ENCODE results near the gene DAPK1.

Gene DAPK1

DNA sequence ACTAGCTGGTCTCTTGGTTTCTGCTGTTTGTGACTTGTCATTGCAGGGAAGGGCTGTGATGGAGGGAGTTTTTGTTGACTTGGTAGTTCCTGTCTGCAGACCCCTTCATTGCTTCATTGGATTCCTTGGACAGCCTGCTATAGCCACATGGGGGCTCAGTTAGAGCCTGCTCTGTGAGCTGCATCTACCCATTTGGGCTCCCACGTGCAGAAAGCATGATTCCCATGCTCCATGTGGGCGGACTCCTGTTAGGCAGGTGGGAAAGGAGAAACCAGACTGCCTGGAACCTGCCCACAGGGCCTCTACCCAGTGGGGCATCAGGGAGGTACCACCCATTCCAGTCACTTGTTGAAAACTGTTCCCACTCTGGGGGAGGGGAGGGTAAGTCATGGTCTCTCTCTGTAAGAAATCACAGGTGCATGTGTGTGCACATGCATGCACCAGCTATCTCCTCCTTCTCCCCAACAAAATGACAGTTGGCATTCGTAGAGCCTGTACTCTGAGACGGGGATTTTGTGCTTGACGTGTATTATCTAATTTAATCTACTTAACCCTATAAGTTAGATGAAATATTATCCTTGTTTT, 61.0 kb downstream of the DAPK1 start:
- Histone ChIP-seq H3K4me3 (IDR thresholded peaks at IDR 0.05; ENCODE audit: insufficient read depth, low read depth, low read length) (no peak overlapping the region), H3K27me3 (ENCODE audit: insufficient read depth, low read depth) (no peaks in the 10 kb centered on the region), H4K20me1 (ENCODE audit: insufficient read depth) (no peaks in the 10 kb centered on the region), H2AFZ (ENCODE audit: low read depth) (no peak overlapping the region), H3K4me1 (ENCODE audit: low read depth, poor library complexity, severe bottlenecking) (peaks cover 18% of the 10 kb centered on the region), H3K79me2 (ENCODE audit: insufficient read depth, low read depth) (no peaks in the 10 kb centered on the region), H3K9ac (no peak overlapping the region), H3K36me3 (ENCODE audit: insufficient read depth) (no peaks in the 10 kb centered on the region; the same call in 1 of the 2 replicates), H3K27ac (no peak overlapping the region), H3K4me2 (no peak overlapping the region)
- TF ChIP-seq, protein P1, sequence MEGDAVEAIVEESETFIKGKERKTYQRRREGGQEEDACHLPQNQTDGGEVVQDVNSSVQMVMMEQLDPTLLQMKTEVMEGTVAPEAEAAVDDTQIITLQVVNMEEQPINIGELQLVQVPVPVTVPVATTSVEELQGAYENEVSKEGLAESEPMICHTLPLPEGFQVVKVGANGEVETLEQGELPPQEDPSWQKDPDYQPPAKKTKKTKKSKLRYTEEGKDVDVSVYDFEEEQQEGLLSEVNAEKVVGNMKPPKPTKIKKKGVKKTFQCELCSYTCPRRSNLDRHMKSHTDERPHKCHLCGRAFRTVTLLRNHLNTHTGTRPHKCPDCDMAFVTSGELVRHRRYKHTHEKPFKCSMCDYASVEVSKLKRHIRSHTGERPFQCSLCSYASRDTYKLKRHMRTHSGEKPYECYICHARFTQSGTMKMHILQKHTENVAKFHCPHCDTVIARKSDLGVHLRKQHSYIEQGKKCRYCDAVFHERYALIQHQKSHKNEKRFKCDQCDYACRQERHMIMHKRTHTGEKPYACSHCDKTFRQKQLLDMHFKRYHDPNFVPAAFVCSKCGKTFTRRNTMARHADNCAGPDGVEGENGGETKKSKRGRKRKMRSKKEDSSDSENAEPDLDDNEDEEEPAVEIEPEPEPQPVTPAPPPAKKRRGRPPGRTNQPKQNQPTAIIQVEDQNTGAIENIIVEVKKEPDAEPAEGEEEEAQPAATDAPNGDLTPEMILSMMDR (conservative IDR thresholded peaks at IDR 0.05; ENCODE audit: low read depth, low read length) = no peak

DNA sequence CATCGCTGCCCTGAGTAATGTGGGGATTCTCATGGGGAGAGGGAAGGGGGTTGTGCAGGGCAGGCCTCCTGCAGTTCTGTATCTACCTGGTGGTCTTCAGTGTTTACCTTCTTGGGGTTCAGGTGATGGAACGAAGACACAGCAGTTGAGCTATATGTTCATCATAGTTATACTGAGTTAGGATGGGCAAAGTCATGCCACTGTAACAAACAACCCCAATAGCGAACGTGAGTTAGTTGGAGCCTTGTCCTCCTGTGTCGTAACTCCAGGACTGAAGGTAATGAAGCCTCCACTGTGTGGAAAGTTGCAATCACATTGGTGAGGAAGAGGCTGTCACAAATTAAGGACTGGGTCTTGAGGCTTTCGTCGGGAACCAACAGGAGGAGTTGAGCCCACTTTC, 64.4 kb downstream of the DAPK1 start:
- no peaks in the 10 kb centered on the region for H3K27me3 ChIP-seq (ENCODE audit: insufficient read depth, low read depth)
- H3K4me1 ChIP-seq (ENCODE audit: low read depth, poor library complexity, severe bottlenecking) = peaks cover 16% of the 10 kb centered on the region
- H3K4me2 ChIP-seq = no peak overlapping the region
- TF ChIP-seq, protein P1 (conservative IDR thresholded peaks at IDR 0.05; ENCODE audit: low read depth, low read length) = no peak
- H3K79me2 ChIP-seq (ENCODE audit: insufficient read depth, low read depth) = no peaks in the 10 kb centered on the region
- H3K9ac ChIP-seq = no peak overlapping the region
- H2AFZ ChIP-seq (ENCODE audit: low read depth) = no peak overlapping the region
- H3K4me3 ChIP-seq (IDR thresholded peaks at IDR 0.05; ENCODE audit: insufficient read depth, low read depth, low read length) = no peak overlapping the region
- H4K20me1 ChIP-seq (ENCODE audit: insufficient read depth) = no peaks in the 10 kb centered on the region
- no peaks in the 10 kb centered on the region; the same call in 1 of the 2 replicates for H3K36me3 ChIP-seq (ENCODE audit: insufficient read depth)
- no peak overlapping the region for H3K27ac ChIP-seq

DNA sequence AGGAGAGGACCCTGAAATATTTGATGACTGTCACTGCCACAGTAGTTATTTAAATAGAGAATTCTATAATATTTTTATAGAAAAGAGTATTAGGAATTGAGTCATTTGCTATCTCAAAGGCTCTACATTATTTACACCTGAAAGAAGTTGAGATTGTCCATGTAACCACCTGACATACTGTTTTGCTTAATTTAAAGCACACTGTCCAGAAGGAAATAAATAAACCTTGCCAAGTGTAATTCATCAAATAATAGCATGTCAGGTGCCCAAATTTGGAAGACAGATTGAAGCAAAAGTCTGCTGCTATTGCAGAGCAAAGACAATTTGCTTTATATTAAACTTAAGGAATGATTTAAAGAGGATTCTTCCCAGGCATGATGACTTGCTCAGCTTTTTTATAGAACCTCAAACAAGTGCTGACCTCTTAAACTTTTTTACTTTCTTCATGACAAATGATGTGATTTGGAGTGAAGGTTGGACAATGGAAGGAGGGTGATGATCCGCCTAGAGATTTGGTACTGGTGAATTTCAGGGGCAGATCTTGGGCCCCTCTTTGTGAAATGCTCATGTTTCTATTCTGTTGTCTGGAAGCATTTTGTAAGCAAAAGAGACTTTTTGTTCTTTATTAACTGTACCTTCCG, 65.0 kb downstream of the DAPK1 start:
- no peaks in the 10 kb centered on the region; the same call in 1 of the 2 replicates for H3K36me3 ChIP-seq (ENCODE audit: insufficient read depth)
- H3K4me1 ChIP-seq (ENCODE audit: low read depth, poor library complexity, severe bottlenecking) = peaks cover 10% of the 10 kb centered on the region
- no peak overlapping the region for H3K27ac ChIP-seq
- no peaks in the 10 kb centered on the region for H3K79me2 ChIP-seq (ENCODE audit: insufficient read depth, low read depth)
- H3K27me3 ChIP-seq (ENCODE audit: insufficient read depth, low read depth) = no peaks in the 10 kb centered on the region
- TF ChIP-seq, protein P1 (conservative IDR thresholded peaks at IDR 0.05; ENCODE audit: low read depth, low read length) = no peak
- no peak overlapping the region for H3K9ac ChIP-seq
- H2AFZ ChIP-seq (ENCODE audit: low read depth) = no peak overlapping the region
- no peak overlapping the region for H3K4me2 ChIP-seq
- H3K4me3 ChIP-seq (IDR thresholded peaks at IDR 0.05; ENCODE audit: insufficient read depth, low read depth, low read length) = no peak overlapping the region
- H4K20me1 ChIP-seq (ENCODE audit: insufficient read depth) = no peaks in the 10 kb centered on the region

DNA sequence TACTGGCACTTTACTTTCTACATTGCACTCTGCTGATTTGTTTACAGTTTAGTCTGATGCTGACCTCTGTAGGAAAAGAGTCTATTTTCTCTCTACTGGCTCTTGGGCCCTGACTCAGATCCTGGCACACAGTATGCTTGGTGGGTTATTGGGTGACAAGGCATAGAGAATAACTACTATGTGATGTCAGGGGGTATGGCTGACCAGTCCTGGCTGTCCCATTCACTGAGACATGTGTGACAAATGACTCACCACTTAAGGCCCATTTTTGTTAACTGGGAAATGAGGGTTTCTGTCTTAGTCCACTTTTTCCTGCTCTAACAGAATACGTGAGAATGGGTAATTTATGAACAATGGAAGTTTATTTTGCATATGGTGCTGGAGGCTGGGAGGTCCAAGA, 66.4 kb downstream of the DAPK1 start:
- H3K27ac ChIP-seq = no peak overlapping the region
- no peaks in the 10 kb centered on the region for H4K20me1 ChIP-seq (ENCODE audit: insufficient read depth)
- H3K4me3 ChIP-seq (IDR thresholded peaks at IDR 0.05; ENCODE audit: insufficient read depth, low read depth, low read length) = no peak overlapping the region
- H3K36me3 ChIP-seq (ENCODE audit: insufficient read depth) = no peaks in the 10 kb centered on the region; the same call in 1 of the 2 replicates
- H2AFZ ChIP-seq (ENCODE audit: low read depth) = no peak overlapping the region
- H3K27me3 ChIP-seq (ENCODE audit: insufficient read depth, low read depth) = no peaks in the 10 kb centered on the region
- no peaks in the 10 kb centered on the region for H3K4me1 ChIP-seq (ENCODE audit: low read depth, poor library complexity, severe bottlenecking)
- no peak overlapping the region for H3K9ac ChIP-seq
- no peak overlapping the region for H3K4me2 ChIP-seq
- H3K79me2 ChIP-seq (ENCODE audit: insufficient read depth, low read depth) = no peaks in the 10 kb centered on the region
- TF ChIP-seq, protein P1 (conservative IDR thresholded peaks at IDR 0.05; ENCODE audit: low read depth, low read length) = no peak
